HG02938 (cell line): ENCODE results near the gene ANKS1B.

Experiments
- ATAC-seq: cut with Tn5 transposase; IDR thresholded peaks from one replicate; pipeline ENCODE4 v1.9.1; 2021; ENCODE audit warnings: mild to moderate bottlenecking, moderate library complexity; ENCODE audit not compliant: unreplicated experiment

The ANKS1B gene

DNA sequence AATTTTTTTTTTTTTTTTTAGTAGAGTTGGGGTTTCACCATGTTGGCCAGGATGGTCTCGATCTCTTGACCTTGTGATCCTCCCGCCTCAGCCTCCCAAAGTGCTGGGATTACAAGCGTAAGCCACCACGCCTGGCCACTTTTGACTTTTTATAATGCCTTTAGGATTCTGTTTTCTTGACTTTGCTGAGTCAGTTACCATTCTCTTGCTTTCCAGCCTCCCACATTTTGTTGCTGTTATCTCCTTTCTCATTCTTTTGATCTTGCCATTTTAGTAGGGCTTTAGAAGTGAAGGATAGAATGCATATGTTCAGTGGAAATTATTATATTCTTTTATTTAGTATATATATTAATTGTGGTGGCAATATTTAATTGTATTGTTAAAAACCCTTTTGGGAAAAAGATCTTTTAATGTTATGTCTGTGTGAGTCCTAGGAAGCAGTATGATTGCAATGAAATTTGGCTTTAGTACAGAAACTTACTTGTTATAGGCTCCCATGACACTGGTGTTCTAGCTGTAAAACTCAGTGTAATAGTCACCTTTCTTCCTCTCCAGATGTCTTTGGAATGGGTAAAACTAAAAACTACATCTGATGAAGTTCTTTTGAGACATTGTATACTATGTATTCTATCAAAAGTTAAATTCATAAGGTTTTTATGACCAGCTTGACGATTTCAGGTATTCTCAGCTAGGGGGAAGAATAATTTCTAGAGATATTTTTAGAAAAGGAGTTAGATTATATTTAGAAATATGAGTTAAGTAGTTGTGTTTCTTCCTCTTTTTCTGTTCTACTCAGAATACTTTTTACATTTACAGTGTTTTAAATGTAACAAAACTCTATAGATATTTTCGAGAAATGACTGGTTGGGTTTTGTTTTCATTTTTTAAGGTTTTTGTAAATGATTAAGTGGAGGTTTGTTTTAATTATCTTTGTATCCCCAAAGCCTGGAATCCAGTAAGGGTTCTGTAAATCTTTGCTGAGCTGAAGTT is 1264.9 kb downstream of the ANKS1B start:
- peak; percentile 64 for ATAC-seq

DNA sequence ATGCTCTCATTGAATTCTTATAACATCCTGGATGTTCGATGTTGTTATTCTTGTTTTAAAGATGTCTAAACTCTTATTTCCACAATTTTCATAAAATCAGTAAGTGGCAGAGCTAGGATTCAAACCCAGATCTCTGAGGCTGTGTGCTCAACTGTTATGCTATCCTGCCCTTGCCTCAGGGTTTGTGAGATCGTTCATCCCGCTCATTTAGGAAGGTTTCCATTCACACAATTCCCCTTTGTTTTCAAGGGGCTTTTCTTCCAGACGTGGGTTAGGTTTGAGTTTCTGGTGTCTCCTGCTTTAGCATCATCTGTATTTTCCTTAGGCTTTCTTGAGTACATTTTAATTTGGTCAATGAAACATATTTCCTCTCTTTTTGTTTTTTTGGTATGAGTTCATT is 1270.3 kb downstream of the ANKS1B start:
- no peak for ATAC-seq

- no peak for ATAC-seq
Measured at GRCh38 chr12:98709022-98709421, 1275.7 kb downstream of the ANKS1B start.

GRCh38 chr12:98701166-98701565 is 1283.6 kb downstream of the ANKS1B start:
- ATAC-seq = no peak

- no peak for ATAC-seq
Measured at GRCh38 chr12:98699586-98699985, 1285.2 kb downstream of the ANKS1B start.

DNA sequence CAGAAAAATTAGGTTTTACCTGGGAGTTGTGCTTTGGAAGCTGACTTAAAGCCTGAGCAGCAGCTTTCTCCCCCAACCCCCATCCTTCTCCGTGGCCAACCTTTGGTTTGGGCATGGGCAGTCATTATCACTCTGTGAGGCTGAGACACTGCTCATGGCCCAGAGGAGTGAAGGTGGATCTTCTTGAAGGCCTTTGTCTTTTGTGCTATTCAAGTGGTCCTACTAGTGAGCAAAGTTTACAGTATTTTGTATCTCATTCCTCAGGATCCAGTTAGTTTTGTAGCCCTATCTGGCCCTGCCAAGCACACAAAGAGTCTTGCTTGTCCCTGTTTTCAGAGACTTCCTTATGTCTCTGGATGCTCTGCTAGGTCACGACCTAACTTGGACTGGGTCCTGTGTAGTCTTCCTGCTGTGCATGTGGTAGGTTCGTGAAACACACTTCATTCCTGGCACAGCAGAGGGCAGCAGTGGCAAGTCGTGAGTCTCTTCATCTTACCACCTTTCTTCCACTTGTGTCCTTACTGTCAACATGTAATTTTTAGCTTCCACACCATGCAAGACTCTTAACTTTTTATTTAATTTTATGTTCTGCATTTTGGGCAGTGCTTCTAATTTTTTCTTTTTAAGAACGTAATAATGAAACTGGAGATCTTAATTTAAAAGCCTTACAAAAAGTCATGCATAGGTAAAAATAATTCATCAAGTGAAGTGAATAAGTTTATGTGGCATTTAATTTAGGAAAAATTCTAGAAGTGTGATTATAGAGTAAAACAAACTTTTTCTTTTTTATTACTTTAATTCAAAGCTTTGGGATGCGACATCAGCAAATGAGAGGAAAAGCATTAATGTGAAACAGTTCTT is 1285.9 kb downstream of the ANKS1B start:
- ATAC-seq = peak; percentile 97

DNA sequence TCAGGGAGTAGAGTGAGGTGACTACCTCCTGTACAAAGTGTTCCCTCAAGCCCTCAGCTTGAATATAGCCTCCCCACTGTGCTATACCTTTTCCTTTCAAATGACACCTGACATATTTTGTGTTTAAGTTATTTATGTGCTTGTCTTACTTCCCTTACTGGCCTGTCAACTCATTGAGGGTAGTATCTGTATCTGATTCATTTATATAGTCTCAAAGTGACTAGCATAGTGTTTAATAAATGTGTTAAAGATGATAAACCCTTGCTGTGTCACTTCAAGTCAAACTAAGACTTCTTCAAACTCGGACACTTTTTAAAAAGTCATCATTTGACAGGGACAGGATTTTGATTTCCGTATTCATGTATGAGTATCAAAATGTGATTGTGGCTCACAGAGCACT is 1287.5 kb downstream of the ANKS1B start:
- ATAC-seq = no peak

DNA sequence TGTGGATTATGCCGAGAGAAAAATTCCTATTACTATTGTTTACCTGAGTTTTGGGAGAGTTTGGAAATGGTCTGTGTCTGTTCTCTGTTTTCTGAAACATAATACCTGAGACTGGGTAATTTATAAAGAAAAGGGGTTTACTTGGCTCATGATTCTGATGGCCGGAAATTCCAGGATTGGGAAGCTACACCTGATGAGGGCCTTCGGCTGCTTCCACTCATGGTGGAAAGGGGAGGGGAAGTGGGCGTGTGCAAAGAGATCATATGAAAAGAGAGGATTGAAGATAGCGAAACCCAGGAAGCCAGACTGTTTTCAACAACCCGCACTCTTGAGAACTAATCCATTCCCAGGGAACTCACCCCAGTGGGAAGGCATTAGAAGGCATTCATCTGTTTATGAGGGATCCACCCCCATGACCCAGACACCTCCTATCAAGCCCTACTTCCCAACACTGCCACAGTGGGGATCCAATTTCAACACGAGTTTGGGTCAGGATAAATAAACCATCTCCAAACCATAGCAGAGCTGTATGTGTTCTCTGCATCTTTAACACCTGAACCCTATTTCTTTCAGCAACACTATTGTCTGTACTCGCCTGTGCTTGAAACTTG is 1288.6 kb downstream of the ANKS1B start:
- ATAC-seq = no peak

GRCh38 chr12:98691351-98691750 is 1293.4 kb downstream of the ANKS1B start:
- ATAC-seq = no peak

DNA sequence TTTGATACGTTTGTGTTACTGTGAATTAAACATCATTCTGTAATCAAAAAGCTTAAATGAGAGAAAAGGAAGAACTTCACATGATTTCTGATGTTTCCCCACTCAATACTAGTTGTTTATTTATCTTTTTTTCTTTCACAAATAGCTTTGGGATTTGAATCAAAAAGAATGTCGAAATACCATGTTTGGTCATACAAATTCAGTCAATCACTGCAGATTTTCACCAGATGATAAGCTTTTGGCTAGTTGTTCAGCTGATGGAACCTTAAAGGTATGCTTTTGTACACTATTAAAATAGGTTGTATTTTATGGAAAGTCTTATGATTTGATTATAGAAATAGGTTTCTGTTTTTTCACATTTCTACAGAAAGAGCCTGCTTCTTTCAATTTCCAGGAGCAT is 1298.1 kb downstream of the ANKS1B start:
- ATAC-seq = no peak
